HepG2 (cell line): ENCODE measurements around the gene ST3GAL2. TPM values are rescaled to one million over a fixed set of nuclear protein-coding genes. Genes with fewer than 3 reads are reported as not detected.
A peak's percentile ranks its signal among the peaks of the same experiment; 100 is the strongest.

Experiments
- ETV6 ChIP-seq: sonication (generic); formaldehyde crosslinking; conservative IDR thresholded peaks from 2 replicates; pipeline ENCODE4 v1.4.0; 2020; ENCODE audit warnings: missing genetic modification reagents
- FOXA3 ChIP-seq: IDR thresholded peaks from 2 replicates; pipeline ENCODE4 v1.6.1; 2016; ENCODE audit warnings: missing genetic modification reagents, missing compliant biosample characterization
- GABPB1 ChIP-seq: IDR thresholded peaks from 2 replicates; pipeline ENCODE4 v1.6.1; 2016; ENCODE audit warnings: mild to moderate bottlenecking, missing genetic modification reagents, moderate library complexity, missing compliant biosample characterization
- HOXA5 ChIP-seq: sonication (generic); formaldehyde crosslinking; IDR thresholded peaks from 2 replicates; pipeline ENCODE4 v1.4.0; 2020; ENCODE audit warnings: missing genetic modification reagents
- MEIS1 ChIP-seq: sonication (generic); formaldehyde crosslinking; IDR thresholded peaks from 2 replicates; pipeline ENCODE4 v1.9.0; 2021; ENCODE audit warnings: mild to moderate bottlenecking, missing genetic modification reagents, moderate library complexity, borderline replicate concordance
- NBN ChIP-seq: fragments of 450-650 bp; conservative IDR thresholded peaks from 2 replicates; pipeline ENCODE4 v1.6.1; 2017
- NFIC ChIP-seq: IDR thresholded peaks from 2 replicates; pipeline ENCODE4 v1.6.1; 2012; ENCODE audit warnings: mild to moderate bottlenecking, low read length, inconsistent platforms
- NFYC ChIP-seq: IDR thresholded peaks from 2 replicates; pipeline ENCODE4 v1.6.1; 2016; ENCODE audit warnings: missing genetic modification reagents, missing compliant biosample characterization
- SIN3A ChIP-seq: IDR thresholded peaks from 2 replicates; pipeline ENCODE4 v1.6.1; 2011; ENCODE audit warnings: low read depth, mild to moderate bottlenecking, control low read depth, low read length, borderline replicate concordance
- SIN3B ChIP-seq: fragments of 150-350 bp; IDR thresholded peaks from 2 replicates; pipeline ENCODE4 v1.6.1; 2014; ENCODE audit warnings: low read length
- TBX3 ChIP-seq: fragments of 450-650 bp; IDR thresholded peaks from 2 replicates; pipeline ENCODE4 v1.6.1; 2017; ENCODE audit warnings: antibody characterized with exemption, mild to moderate bottlenecking, inconsistent platforms, borderline replicate concordance
- ZNF180 ChIP-seq: sonication (generic); formaldehyde crosslinking; IDR thresholded peaks from 2 replicates; pipeline ENCODE4 v1.4.0; 2020; ENCODE audit warnings: low read depth, missing genetic modification reagents, borderline replicate concordance
- ZNF232 ChIP-seq: sonication (generic); formaldehyde crosslinking; IDR thresholded peaks from 2 replicates; pipeline ENCODE4 v1.4.0; 2020; ENCODE audit warnings: missing genetic modification reagents, borderline replicate concordance
- polyA plus RNA-seq, 8 experiments: library from polyadenylated mRNA; depleted of rRNA in 3 of 8; stranded (reverse) in 7 of 8; unstranded in 1 of 8; fragments of >200 nt; fragmentation: Illumina TruSeq in 4 of 8; extraction: Trizol in 4 of 8; gene quantifications; 2 replicates each; pipeline versions ENCODE4 v1.2.1 to v1.2.3, GENCODE V29; 2011 to 2016; ENCODE audit warnings: low read depth in 4 of 8, missing spikeins in 1 of 8, mixed read lengths in 1 of 8; ENCODE audit not compliant: insufficient read depth in 1 of 8
- total RNA-seq, 5 experiments: library from RNA; depleted of rRNA; stranded (reverse); fragments of >200 nt; fragmentation: Illumina TruSeq; extraction: Trizol; gene quantifications; 2 replicates each; pipeline ENCODE4 v1.2.3, GENCODE V29; 2016; ENCODE audit warnings: low read depth in 1 of 5
- TF ChIP-seq, protein P1 (sequence below): sonication (generic); formaldehyde crosslinking; IDR thresholded peaks from 2 replicates; pipeline ENCODE4 v1.5.0; 2020; ENCODE audit warnings: missing genetic modification reagents
- TF ChIP-seq, protein P2 (sequence below): sonication (generic); formaldehyde crosslinking; IDR thresholded peaks from 2 replicates; pipeline ENCODE4 v1.4.0; 2020; ENCODE audit warnings: missing genetic modification reagents
- TF ChIP-seq, protein P3 (sequence below): sonication (generic); IDR thresholded peaks from 2 replicates; pipeline ENCODE4 v1.6.1; 2016; ENCODE audit warnings: low read depth, borderline replicate concordance
- TF ChIP-seq, protein P4 (sequence below): IDR thresholded peaks from 2 replicates; pipeline ENCODE4 v1.6.1; 2016; ENCODE audit warnings: missing genetic modification reagents, missing compliant biosample characterization
- TF ChIP-seq, protein P5 (sequence below): sonication (generic); formaldehyde crosslinking; IDR thresholded peaks from 2 replicates; pipeline ENCODE4 v1.4.0; 2020; ENCODE audit warnings: missing genetic modification reagents, borderline replicate concordance
- TF ChIP-seq, protein P6 (sequence below): IDR thresholded peaks from 2 replicates; pipeline ENCODE4 v1.6.1; 2016; ENCODE audit warnings: mild to moderate bottlenecking, missing biosample characterization, missing genetic modification reagents
- TF ChIP-seq, protein P7 (sequence below): sonication (generic); formaldehyde crosslinking; IDR thresholded peaks from 2 replicates; pipeline ENCODE4 v1.8.0; 2022; ENCODE audit warnings: mild to moderate bottlenecking, missing genetic modification reagents, moderate library complexity

Gene ST3GAL2
- total and polyA plus RNA-seq, 2 of the 13 experiments (the other 11 are each of a cell fraction or from before 2014, with no cell fraction given) = 16.3 to 24.9 TPM

DNA sequence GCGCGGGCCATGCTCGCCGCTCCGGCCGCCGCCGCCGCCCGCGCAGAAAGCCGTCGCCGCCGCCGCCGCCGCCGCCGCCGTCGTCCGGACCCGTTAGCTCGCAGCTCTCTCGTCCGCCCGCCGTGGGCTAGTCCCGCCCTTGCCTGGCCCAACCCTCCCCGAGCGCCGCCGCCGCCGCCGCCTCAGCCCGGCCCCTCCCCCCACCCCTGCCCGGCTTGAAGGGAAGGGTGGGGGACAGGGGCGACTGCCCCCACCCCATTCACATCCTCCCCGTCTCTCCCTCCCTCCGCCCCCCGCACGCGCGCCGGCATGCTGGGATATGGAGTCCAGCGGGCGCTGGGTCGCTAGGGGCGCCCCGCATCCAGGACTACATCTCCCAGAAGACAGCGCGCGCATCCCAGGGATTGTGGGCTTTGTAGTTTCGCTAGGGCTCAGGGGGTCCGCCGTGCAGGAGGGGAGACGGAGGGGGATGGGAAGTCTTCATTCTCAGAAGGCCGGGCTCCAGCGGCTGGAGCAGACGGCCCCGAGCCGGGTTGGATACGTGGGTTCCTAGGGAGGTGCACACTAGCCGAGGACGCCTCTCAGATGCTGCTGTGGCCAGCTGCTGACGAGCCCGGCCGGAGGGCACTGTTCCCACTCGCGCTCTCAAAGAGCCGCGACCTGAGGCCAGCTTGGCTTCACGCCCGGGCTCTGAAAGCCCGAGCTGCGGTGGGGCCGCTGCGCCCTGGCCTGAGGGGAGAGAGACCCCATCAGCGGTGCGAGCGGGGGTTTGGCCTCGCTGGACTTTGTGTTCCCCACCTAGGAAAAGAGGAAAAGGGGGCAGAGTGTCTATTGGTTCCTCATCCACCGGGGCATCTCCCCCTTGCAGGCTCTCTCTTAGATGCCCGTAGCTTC is at the start of gene ST3GAL2 (continued):
- TF ChIP-seq NFYC (CRISPR knock-in tag) (no peak), SIN3A (no peak; the same call in 1 of the 2 replicates), GABPB1 (peak; percentile 91), NBN (no peak), MEIS1 (CRISPR knock-in tag) (peak; percentile 93; the same call in 1 of the 2 replicates), FOXA3 (CRISPR knock-in tag) (peak; percentile 43; the same call in 1 of the 2 replicates), ETV6 (peak; percentile 75; the same call in 1 of the 2 replicates), NFIC (peak; percentile 25; the same call in 1 of the 2 replicates), ZNF232 (CRISPR knock-in tag) (peak; percentile 55; the same call in 1 of the 2 replicates), SIN3B (no peak), TBX3 (peak; percentile 20; the same call in 1 of the 2 replicates), ZNF180 (CRISPR knock-in tag) (no peak; the same call in 1 of the 2 replicates), HOXA5 (CRISPR knock-in tag) (peak; percentile 49)
- TF ChIP-seq, protein P1, sequence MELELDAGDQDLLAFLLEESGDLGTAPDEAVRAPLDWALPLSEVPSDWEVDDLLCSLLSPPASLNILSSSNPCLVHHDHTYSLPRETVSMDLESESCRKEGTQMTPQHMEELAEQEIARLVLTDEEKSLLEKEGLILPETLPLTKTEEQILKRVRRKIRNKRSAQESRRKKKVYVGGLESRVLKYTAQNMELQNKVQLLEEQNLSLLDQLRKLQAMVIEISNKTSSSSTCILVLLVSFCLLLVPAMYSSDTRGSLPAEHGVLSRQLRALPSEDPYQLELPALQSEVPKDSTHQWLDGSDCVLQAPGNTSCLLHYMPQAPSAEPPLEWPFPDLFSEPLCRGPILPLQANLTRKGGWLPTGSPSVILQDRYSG (CRISPR knock-in tag) = 0 out of 2 replicates have a peak, but pooled peaks have one; percentile 14
- TF ChIP-seq, protein P2, sequence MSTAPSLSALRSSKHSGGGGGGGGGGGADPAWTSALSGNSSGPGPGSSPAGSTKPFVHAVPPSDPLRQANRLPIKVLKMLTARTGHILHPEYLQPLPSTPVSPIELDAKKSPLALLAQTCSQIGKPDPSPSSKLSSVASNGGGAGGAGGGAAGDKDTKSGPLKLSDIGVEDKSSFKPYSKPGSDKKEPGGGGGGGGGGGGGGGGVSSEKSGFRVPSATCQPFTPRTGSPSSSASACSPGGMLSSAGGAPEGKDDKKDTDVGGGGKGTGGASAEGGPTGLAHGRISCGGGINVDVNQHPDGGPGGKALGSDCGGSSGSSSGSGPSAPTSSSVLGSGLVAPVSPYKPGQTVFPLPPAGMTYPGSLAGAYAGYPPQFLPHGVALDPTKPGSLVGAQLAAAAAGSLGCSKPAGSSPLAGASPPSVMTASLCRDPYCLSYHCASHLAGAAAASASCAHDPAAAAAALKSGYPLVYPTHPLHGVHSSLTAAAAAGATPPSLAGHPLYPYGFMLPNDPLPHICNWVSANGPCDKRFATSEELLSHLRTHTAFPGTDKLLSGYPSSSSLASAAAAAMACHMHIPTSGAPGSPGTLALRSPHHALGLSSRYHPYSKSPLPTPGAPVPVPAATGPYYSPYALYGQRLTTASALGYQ (CRISPR knock-in tag) = no peak
- TF ChIP-seq, protein P3, sequence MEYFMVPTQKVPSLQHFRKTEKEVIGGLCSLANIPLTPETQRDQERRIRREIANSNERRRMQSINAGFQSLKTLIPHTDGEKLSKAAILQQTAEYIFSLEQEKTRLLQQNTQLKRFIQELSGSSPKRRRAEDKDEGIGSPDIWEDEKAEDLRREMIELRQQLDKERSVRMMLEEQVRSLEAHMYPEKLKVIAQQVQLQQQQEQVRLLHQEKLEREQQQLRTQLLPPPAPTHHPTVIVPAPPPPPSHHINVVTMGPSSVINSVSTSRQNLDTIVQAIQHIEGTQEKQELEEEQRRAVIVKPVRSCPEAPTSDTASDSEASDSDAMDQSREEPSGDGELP = 0 out of 2 replicates have a peak, but pooled peaks have one; percentile 14
- TF ChIP-seq, protein P4, sequence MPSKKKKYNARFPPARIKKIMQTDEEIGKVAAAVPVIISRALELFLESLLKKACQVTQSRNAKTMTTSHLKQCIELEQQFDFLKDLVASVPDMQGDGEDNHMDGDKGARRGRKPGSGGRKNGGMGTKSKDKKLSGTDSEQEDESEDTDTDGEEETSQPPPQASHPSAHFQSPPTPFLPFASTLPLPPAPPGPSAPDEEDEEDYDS = peak; percentile 10; the same call in 1 of the 2 replicates
- TF ChIP-seq, protein P5, sequence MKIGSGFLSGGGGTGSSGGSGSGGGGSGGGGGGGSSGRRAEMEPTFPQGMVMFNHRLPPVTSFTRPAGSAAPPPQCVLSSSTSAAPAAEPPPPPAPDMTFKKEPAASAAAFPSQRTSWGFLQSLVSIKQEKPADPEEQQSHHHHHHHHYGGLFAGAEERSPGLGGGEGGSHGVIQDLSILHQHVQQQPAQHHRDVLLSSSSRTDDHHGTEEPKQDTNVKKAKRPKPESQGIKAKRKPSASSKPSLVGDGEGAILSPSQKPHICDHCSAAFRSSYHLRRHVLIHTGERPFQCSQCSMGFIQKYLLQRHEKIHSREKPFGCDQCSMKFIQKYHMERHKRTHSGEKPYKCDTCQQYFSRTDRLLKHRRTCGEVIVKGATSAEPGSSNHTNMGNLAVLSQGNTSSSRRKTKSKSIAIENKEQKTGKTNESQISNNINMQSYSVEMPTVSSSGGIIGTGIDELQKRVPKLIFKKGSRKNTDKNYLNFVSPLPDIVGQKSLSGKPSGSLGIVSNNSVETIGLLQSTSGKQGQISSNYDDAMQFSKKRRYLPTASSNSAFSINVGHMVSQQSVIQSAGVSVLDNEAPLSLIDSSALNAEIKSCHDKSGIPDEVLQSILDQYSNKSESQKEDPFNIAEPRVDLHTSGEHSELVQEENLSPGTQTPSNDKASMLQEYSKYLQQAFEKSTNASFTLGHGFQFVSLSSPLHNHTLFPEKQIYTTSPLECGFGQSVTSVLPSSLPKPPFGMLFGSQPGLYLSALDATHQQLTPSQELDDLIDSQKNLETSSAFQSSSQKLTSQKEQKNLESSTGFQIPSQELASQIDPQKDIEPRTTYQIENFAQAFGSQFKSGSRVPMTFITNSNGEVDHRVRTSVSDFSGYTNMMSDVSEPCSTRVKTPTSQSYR (CRISPR knock-in tag) = peak; percentile 89
- TF ChIP-seq, protein P6, sequence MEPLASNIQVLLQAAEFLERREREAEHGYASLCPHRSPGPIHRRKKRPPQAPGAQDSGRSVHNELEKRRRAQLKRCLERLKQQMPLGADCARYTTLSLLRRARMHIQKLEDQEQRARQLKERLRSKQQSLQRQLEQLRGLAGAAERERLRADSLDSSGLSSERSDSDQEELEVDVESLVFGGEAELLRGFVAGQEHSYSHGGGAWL = peak; percentile 33; the same call in 1 of the 2 replicates
- TF ChIP-seq, protein P7, sequence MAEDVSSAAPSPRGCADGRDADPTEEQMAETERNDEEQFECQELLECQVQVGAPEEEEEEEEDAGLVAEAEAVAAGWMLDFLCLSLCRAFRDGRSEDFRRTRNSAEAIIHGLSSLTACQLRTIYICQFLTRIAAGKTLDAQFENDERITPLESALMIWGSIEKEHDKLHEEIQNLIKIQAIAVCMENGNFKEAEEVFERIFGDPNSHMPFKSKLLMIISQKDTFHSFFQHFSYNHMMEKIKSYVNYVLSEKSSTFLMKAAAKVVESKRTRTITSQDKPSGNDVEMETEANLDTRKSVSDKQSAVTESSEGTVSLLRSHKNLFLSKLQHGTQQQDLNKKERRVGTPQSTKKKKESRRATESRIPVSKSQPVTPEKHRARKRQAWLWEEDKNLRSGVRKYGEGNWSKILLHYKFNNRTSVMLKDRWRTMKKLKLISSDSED (CRISPR knock-in tag) = no peak
